ENCODE results near the gene DHRS7C.

DHRS7C gene

GRCh38 chr17:9760266-9760665 is 31.1 kb downstream of the DHRS7C start:
- DNase-seq = no peak

GRCh38 chr17:9755083-9755482 is 36.3 kb downstream of the DHRS7C start:
- DNase-seq = no peak

GRCh38 chr17:9750524-9750923 is 40.9 kb downstream of the DHRS7C start:
- DNase-seq = no peak

- no peak for DNase-seq
Observed at GRCh38 chr17:9729735-9730420, 61.5 kb downstream of the DHRS7C start.

GRCh38 chr17:9729034-9729650 is 62.2 kb downstream of the DHRS7C start:
- DNase-seq = no peak

GRCh38 chr17:9728564-9728963 is 62.8 kb downstream of the DHRS7C start:
- no peak for DNase-seq

GRCh38 chr17:9728005-9728404 is 63.4 kb downstream of the DHRS7C start:
- DNase-seq = no peak

GRCh38 chr17:9726291-9726690 is 65.1 kb downstream of the DHRS7C start:
- no peak for DNase-seq

- no peak for DNase-seq
Observed at GRCh38 chr17:9725575-9725974, 65.8 kb downstream of the DHRS7C start.

Measured in activated naive CD4-positive, alpha-beta T cell treated with Interleukin-2 at 50 U/mL for 16 hours (primary cell).